Naive B cell (primary cell): ENCODE results near the gene B3GALT6. TPM values are rescaled to one million over a fixed set of nuclear protein-coding genes. Genes with fewer than 3 reads are reported as not detected.
"Not testable (repeated sequence)": the region's sequence is repeated elsewhere in the genome, so short reads cannot be mapped to it uniquely, and the experiment has no call there.

ENCODE experiments used
- ATAC-seq, 2 donors: fragments of 150-1000 bp; cut with Tn5 transposase; 2 replicates each; pipeline ENCODE4 v1.10.0; 2021; ENCODE audit warnings: low read depth in 2 of 2, mild to moderate bottlenecking in 2 of 2, moderate library complexity in 2 of 2
- DNase-seq: peaks from one replicate; pipeline ENCODE4 v3.0.0; 2022
- H3K27ac Mint-ChIP-seq, 6 donors: one replicate each; pipeline ENCODE4 v1.8.0; 2020 to 2022; ENCODE audit warnings: mild to moderate bottlenecking in 6 of 6, mixed read lengths in 6 of 6, moderate library complexity in 5 of 6, inconsistent platforms in 2 of 6
- H3K27me3 Mint-ChIP-seq, 3 donors: one replicate each; pipeline ENCODE4 v1.8.0; 2021 to 2022; ENCODE audit warnings: mixed read lengths in 3 of 3, mild to moderate bottlenecking in 1 of 3
- H3K36me3 Mint-ChIP-seq, 2 donors: one replicate each; pipeline ENCODE4 v1.8.0; 2020 to 2022; ENCODE audit warnings: mixed read lengths in 2 of 2, inconsistent platforms in 1 of 2, mild to moderate bottlenecking in 1 of 2
- H3K4me1 Mint-ChIP-seq, 3 donors: one replicate each; pipeline ENCODE4 v1.8.0; 2020 to 2022; ENCODE audit warnings: mixed read lengths in 3 of 3, inconsistent platforms in 1 of 3, mild to moderate bottlenecking in 1 of 3, moderate library complexity in 1 of 3
- H3K4me3 Mint-ChIP-seq, 8 donors: one replicate each; pipeline ENCODE4 v1.8.0; 2020 to 2022; ENCODE audit warnings: mild to moderate bottlenecking in 8 of 8, mixed read lengths in 8 of 8, moderate library complexity in 8 of 8, inconsistent platforms in 2 of 8
- H3K9me3 Mint-ChIP-seq, 7 donors: one replicate each; pipeline ENCODE4 v1.8.0; 2020 to 2022; ENCODE audit warnings: mixed read lengths in 7 of 7, mild to moderate bottlenecking in 5 of 7, inconsistent platforms in 2 of 7, moderate library complexity in 1 of 7
- polyA plus RNA-seq, 6 donors: library from polyadenylated mRNA; unstranded; fragments of 300-500 nt; fragmentation: Illumina TruSeq; gene quantifications; one replicate each; pipeline ENCODE4 v1.2.3, GENCODE V29; 2021; ENCODE audit warnings: low read depth in 6 of 6

The B3GALT6 gene
- polyA plus RNA-seq, 6 donors from 2014 or later = 6.9 to 22.9 (median 12.9) TPM

DNA sequence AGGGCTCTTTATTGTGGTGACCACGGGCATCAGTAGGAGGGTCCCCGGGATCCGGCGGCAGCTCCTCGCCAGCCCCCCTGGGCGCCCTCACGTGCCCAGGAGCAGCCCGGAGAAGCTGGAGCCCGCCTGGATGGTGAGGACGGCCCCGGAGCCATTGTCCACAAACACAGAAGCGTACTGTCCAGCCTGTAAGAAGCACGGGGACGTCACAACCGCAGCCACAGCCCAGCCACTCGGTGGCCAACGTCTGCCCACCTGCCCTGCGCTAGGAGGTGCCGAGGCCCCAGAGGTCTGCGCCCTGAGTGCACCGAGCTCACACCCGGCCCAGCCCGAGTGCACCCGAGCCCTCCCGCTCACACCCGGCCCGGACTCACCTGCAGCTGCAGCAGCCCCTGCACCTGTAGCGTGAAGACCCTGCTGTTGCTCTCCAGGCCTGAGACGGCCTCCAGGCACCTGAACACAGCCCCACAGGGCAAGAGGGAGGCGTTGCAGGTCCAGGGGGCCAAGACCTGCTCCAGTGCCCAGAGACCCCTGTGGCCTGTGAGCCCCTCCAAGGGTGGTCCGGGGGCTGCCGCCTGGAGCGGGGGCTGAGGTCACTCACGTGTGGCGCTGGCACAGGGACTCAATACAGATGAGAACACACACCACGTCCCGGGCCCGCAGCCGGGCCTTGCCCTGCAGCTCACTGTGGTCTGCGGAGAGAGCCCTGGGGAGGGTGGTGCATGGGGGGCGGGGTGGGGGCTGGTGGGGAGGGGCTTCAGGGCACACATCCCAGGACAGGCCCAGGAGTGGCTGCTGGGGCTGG lies 10.6 kb downstream of the B3GALT6 start:
- ATAC-seq (no peak), DNase-seq (no peak)
- Mint-ChIP-seq H3K4me1 (peaks cover 0 to 8% (median 0%) of the 10 kb centered on the region in 3 donors), H3K27ac (no peak overlapping the region), H3K9me3 (no peaks in the 10 kb centered on the region), H3K27me3 (peaks cover 0 to 17% (median 10%) of the 10 kb centered on the region in 3 donors), H3K4me3 (no peak overlapping the region), H3K36me3 (no peaks in the 10 kb centered on the region)

DNA sequence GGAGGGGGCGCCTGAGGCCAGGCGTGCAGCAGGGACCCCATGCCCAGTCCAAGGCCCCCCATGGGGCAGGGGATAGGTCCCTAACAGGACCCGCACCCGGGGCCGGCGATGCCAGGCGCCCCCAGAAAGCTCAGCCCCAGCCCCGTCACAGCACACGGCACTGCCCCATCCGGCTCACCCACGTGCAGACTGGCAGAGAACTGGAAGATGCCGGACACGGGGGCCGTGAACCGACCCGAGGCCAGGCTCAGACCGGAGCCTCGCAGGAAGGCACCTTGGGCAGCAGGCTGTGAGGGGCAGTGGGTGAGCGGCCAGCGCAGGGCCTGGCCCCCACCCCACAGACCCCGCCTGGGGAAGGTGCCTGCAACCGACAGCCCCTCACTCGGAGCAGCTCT lies 11.2 kb downstream of the B3GALT6 start:
- H3K4me3 Mint-ChIP-seq = no peak overlapping the region
- ATAC-seq (no peak), DNase-seq (no peak)
- H3K9me3 Mint-ChIP-seq = no peaks in the 10 kb centered on the region
- no peaks in the 10 kb centered on the region for H3K36me3 Mint-ChIP-seq
- peaks cover 0 to 17% (median 10%) of the 10 kb centered on the region in 3 donors for H3K27me3 Mint-ChIP-seq
- H3K4me1 Mint-ChIP-seq = peaks cover 0 to 2% (median 0%) of the 10 kb centered on the region in 3 donors
- no peak overlapping the region for H3K27ac Mint-ChIP-seq

DNA sequence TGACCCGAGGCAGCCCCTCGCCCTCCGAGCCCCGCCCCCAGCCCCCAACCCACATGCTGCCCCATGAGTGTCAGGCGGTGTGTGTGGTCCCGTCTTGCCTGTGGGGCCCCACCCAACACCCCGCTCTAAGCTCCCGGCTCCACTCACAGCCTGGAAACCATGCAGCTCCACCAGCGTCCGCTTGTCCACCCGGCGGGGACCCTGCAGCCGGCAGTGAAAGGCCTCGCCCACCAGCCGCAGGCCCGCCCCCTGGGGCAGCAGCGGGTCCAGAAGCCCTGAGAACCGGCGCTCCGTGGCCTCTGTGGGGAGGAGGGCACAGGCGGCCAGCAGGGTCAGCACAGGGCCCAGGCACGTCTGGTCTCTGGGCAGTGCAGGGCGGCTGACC lies 11.8 kb downstream of the B3GALT6 start:
- Mint-ChIP-seq H3K27me3 (peaks cover 0 to 16% (median 10%) of the 10 kb centered on the region in 3 donors), H3K4me1 (no peaks in the 10 kb centered on the region), H3K27ac (no peak overlapping the region), H3K36me3 (no peaks in the 10 kb centered on the region), H3K4me3 (no peak overlapping the region), H3K9me3 (no peaks in the 10 kb centered on the region)
- no peak for DNase-seq
- no peak for ATAC-seq

DNA sequence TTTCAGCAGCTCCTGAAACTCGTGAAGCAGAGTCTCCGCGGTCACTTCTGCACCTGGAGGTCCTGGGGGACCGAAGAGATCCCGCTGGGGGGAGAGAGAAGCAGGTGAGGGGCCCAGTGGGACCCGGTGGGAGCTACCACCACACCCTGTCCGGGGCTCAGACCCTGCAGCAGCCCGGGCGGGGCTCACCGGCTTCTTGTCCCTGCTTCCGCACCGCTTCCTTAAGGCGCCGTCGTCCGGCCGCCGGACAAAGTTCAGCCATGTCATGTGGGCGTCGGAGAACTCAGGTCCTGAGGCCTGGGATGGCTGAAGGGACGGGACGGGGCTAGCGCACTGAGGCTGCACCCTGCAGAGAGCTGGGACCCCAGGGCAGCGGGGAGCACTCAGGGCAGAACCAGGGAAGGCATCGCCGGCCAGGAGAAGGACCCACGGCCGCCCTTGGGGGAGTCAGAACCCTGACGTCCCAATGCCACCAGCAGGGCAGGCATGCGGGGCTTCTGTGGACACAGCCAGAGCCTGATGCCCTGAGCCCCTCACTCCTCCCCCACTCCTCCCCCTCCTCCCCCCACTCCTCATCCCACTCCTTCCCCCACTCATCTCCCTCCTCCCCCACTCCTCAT lies 12.3 kb downstream of the B3GALT6 start:
- Mint-ChIP-seq H3K36me3 (no peaks in the 10 kb centered on the region), H3K27ac (no peak overlapping the region), H3K4me3 (no peak overlapping the region), H3K4me1 (no peaks in the 10 kb centered on the region), H3K27me3 (peaks cover 0 to 13% (median 10%) of the 10 kb centered on the region in 3 donors), H3K9me3 (no peaks in the 10 kb centered on the region)
- ATAC-seq (no peak), DNase-seq (no peak)

GRCh38 chr1:1245178-1245816 lies 13.3 kb downstream of the B3GALT6 start:
- H3K27me3 Mint-ChIP-seq = peaks cover 0 to 9% (median 7%) of the 10 kb centered on the region in 3 donors
- DNase-seq = no peak
- H3K9me3 Mint-ChIP-seq = no peaks in the 10 kb centered on the region
- ATAC-seq = no peak
- H3K27ac Mint-ChIP-seq = no peak overlapping the region
- no peaks in the 10 kb centered on the region for H3K36me3 Mint-ChIP-seq
- H3K4me1 Mint-ChIP-seq = peaks cover 0 to 8% (median 6%) of the 10 kb centered on the region in 3 donors
- no peak overlapping the region for H3K4me3 Mint-ChIP-seq

DNA sequence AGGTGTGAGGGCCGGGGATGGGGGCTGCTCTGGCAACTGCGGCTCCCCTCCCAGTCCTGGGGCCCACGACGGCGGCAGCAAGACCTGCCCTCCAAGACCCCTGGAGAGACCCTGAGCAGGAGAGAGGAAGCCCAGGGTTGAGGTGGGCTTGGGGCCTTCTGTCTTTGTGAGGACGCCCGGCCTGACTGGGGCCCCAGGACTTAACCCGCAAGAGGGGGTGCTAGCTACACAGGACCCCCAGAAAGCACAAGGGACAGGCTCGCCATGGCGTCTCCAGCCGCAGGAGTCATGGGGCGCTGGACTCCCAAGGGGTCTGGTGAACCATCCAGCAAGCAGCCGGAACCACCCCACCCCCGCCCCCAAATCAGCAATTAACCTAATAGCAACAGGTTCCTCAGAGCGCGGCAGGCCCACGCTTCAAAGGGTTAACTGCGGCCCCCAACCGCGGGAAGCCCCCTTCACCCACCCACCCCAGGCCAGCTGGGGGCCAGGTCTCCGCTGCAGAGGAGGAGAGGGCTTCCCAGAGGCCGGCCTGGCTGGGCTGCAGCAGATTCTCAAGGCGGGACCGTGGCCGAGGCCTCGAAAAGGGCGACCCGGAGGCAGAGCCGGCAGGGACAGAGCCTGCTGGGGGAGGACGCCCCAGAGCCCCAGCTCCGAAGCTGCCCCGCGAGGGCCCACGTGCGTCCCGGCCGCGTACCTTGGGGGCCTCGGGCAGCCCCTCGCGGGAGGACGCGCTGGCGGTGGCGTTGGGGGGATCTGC lies 14.0 kb downstream of the B3GALT6 start:
- H3K27me3 Mint-ChIP-seq = peaks cover 0 to 4% (median under 1%) of the 10 kb centered on the region in 3 donors
- no peaks in the 10 kb centered on the region for H3K9me3 Mint-ChIP-seq
- H3K36me3 Mint-ChIP-seq = no peaks in the 10 kb centered on the region
- H3K4me3 Mint-ChIP-seq = peak overlapping the region in 2 of 8 donors; percentile 42 to 47
- H3K4me1 Mint-ChIP-seq = peaks cover 2 to 14% (median 13%) of the 10 kb centered on the region in 3 donors
- no peak overlapping the region for H3K27ac Mint-ChIP-seq
- no peak for ATAC-seq
- DNase-seq = no peak

DNA sequence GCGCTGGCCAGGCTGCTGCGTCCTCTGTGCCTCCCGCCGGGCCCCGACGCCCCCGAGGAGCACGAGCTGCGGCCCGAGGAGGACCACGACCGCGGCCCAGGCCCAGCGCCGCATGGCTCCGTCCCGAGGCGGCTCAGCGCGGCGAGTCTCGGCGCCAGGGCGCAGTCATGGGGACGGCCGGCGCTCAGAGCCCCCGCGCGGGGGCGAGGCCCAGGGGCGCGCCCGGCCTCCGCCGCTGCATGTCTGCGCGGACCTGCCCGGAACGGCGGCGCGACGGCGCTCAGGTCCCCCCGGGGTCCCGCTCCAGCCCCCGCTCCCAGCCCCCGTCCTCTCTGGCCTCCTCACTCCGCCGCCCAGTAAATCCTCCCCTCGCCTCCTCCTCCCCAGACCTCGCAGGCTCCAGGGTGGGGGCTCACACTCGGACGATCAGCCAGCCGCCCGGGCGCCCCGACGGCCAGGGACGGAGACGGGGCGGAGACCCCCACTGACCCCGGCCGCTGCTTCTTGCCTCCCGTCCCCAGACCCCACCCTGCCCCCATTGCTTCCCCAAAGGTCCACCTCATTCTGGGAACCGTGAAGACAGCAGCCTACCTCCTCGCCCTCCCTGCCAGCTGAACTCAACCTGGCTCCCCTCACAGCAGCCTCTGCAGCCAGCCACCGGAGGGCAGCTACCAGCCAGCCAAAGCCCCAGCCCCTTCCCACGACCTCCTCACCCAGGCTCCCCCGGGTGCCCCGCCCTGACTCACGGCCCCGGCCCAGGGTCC lies 14.7 kb downstream of the B3GALT6 start, which contains the start of gene C1QTNF12:
C1QTNF12 (minus strand) TSS at position 146 of the 764 bp plus-strand sequence; CDS start at position 114, 32 bp downstream.
- Mint-ChIP-seq H3K4me3 (peak within 1 kb of the TSS in 3 of 8 donors; percentile 42 to 47 (median 42)), H3K9me3 (no peaks in the 10 kb centered on the region), H3K36me3 (no peaks in the 10 kb centered on the region), H3K27me3 (peaks cover 0 to 4% (median 0%) of the 10 kb centered on the region in 3 donors), H3K4me1 (peaks cover 4 to 16% (median 16%) of the 10 kb centered on the region in 3 donors), H3K27ac (peak within 1 kb of the TSS in 3 of 6 donors; percentile 72 to 89 (median 80))
- DNase-seq (no peak), ATAC-seq (no peak)

DNA sequence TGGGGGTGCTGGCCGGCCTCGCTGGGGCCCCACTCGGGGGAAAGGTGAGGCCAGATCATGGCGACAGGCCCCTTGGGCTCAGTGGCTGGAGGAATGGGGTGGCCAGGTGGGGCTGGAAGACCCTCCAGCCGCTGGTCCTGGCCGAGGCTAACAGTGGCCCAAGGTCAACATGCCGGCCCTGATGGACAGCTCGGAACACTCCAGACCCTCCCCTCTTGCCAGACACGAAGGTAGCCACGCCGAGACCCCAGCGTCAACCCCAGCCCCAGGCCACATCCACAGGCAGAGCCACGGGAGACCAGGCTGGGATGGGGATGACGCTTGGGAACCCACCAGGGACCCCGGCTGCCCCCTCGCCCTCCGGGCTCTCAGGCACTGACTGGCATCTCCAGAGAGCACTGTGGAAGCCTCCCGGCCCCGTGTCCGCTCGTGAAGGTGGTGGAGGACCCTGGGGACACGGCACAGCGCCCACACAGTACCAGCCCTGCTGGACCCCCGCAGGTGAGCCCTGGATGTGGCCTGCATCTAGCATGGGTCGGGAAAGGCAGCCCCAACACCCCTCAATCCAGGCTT lies 15.4 kb downstream of the B3GALT6 start:
- Mint-ChIP-seq H3K9me3 (no peaks in the 10 kb centered on the region), H3K36me3 (no peaks in the 10 kb centered on the region), H3K4me3 (no peak overlapping the region), H3K27me3 (peaks cover 0 to 4% (median 0%) of the 10 kb centered on the region in 3 donors), H3K27ac (peak overlapping the region in 3 of 6 donors; percentile 36 to 80 (median 72)), H3K4me1 (peaks cover 4 to 18% (median 16%) of the 10 kb centered on the region in 3 donors)
- DNase-seq (no peak), ATAC-seq (no peak)

GRCh38 chr1:1248009-1248913 lies 16.2 kb downstream of the B3GALT6 start:
- H3K36me3 Mint-ChIP-seq, H3K27me3 Mint-ChIP-seq, H3K9me3 Mint-ChIP-seq, DNase-seq, ATAC-seq, H3K4me3 Mint-ChIP-seq: not testable (repeated sequence)
- H3K27ac Mint-ChIP-seq = peak overlapping the region in 3 of 6 donors; percentile 24 to 87 (median 72)
- H3K4me1 Mint-ChIP-seq = peaks cover 7 to 18% (median 16%) of the 10 kb centered on the region in 3 donors

- H3K4me3 Mint-ChIP-seq = peak overlapping the region in 7 of 8 donors; percentile 20 to 85 (median 58)
- peak overlapping the region; percentile 29 to 98 (median 96) for H3K27ac Mint-ChIP-seq
- peaks cover 7 to 18% (median 16%) of the 10 kb centered on the region in 3 donors for H3K4me1 Mint-ChIP-seq
- ATAC-seq (peak; percentile 82 to 87), DNase-seq (peak; percentile 66)
- H3K27me3 Mint-ChIP-seq = peaks cover 0 to 2% (median 0%) of the 10 kb centered on the region in 3 donors
- H3K36me3 Mint-ChIP-seq = peaks cover 0 to 10% of the 10 kb centered on the region in 2 donors
- H3K9me3 Mint-ChIP-seq = no peaks in the 10 kb centered on the region
These were observed 18.8 kb downstream of the B3GALT6 start for GRCh38 chr1:1250786-1251284.

GRCh38 chr1:1253314-1253713 lies 21.3 kb downstream of the B3GALT6 start:
- H3K4me3 Mint-ChIP-seq = no peak overlapping the region
- peaks cover 0 to 10% of the 10 kb centered on the region in 2 donors for H3K36me3 Mint-ChIP-seq
- peaks cover 12 to 23% (median 22%) of the 10 kb centered on the region in 3 donors for H3K4me1 Mint-ChIP-seq
- H3K27ac Mint-ChIP-seq = peak overlapping the region in 4 of 6 donors; percentile 44 to 81 (median 54)
- DNase-seq (no peak), ATAC-seq (no peak)
- peaks cover 0 to 1% (median 0%) of the 10 kb centered on the region in 7 donors for H3K9me3 Mint-ChIP-seq
- H3K27me3 Mint-ChIP-seq = no peaks in the 10 kb centered on the region
